Caco-2 (cell line): ENCODE data around the gene RUBCN. TPM values are rescaled to one million over a fixed set of nuclear protein-coding genes. Genes with fewer than 3 reads are reported as not detected.

Source experiments
- BruUV-seq: library from RNA; stranded (reverse); fragments of 400-500 nt; replicated peaks from 2 replicates; lab custom pipeline; 2021; lab: Mats Ljungman, UMichigan
- CTCF ChIA-PET: fragments of 300-600 bp; sonication (Branson Sonifier 250); formaldehyde crosslinking; loops from one replicate; lab custom pipeline; 2022; ENCODE audit warnings: antibody characterized with exemption; lab: Charles Lee
- POLR2A ChIA-PET: fragments of 300-600 bp; sonication (Branson Sonifier 250); formaldehyde crosslinking; loops from one replicate; lab custom pipeline; 2022; ENCODE audit warnings: antibody characterized with exemption; lab: Charles Lee
- DNase-seq, 2 experiments: peaks; one replicate each; pipeline versions ENCODE4 v3.0.0 to v3.0.0-alpha.2; 2020 to 2022
- H3K27me3 ChIP-seq: replicated peaks from 2 replicates; pipeline ENCODE4 v1.6.0; 2011; ENCODE audit warnings: low read length; ENCODE audit not compliant: control insufficient read depth, insufficient read depth
- H3K36me3 ChIP-seq: 2 replicates; pipeline ENCODE4 v1.5.1; 2011; ENCODE audit warnings: low read length; ENCODE audit not compliant: control insufficient read depth, insufficient read depth
- H3K4me1 ChIP-seq: fragments of 250-450 bp; sonication (Bioruptor Pico); 2 replicates; pipeline ENCODE4 v1.5.1; 2020; ENCODE audit warnings: mild to moderate bottlenecking
- H3K4me3 ChIP-seq: 2 replicates; pipeline ENCODE4 v1.5.1; 2011; ENCODE audit warnings: low read depth, mild to moderate bottlenecking, control low read depth, low read length
- H3K9me3 ChIP-seq: fragments of 250-450 bp; sonication (Bioruptor Pico); 2 replicates; pipeline ENCODE4 v1.5.1; 2020; ENCODE audit warnings: mild to moderate bottlenecking, moderate library complexity
- H3K27ac Mint-ChIP-seq: one replicate; pipeline ENCODE4 v1.8.0; 2022; ENCODE audit warnings: mixed read lengths; ENCODE audit not compliant: unreplicated experiment
- H3K27me3 Mint-ChIP-seq: one replicate; pipeline ENCODE4 v1.8.0; 2022; ENCODE audit warnings: mixed read lengths; ENCODE audit not compliant: insufficient read depth, unreplicated experiment
- H3K36me3 Mint-ChIP-seq: one replicate; pipeline ENCODE4 v1.8.0; 2022; ENCODE audit warnings: mild to moderate bottlenecking, mixed read lengths; ENCODE audit not compliant: insufficient read depth, unreplicated experiment
- H3K4me1 Mint-ChIP-seq: one replicate; pipeline ENCODE4 v1.8.0; 2022; ENCODE audit warnings: low read depth, mixed read lengths; ENCODE audit not compliant: unreplicated experiment
- H3K4me3 Mint-ChIP-seq: one replicate; pipeline ENCODE4 v1.8.0; 2022; ENCODE audit warnings: mild to moderate bottlenecking, moderate library complexity, mixed read lengths; ENCODE audit not compliant: unreplicated experiment
- H3K9me3 Mint-ChIP-seq: one replicate; pipeline ENCODE4 v1.8.0; 2022; ENCODE audit warnings: mixed read lengths; ENCODE audit not compliant: unreplicated experiment
- CTCF ChIP-seq, 2 experiments: fragments of 200-600 bp in 1 of 2; IDR thresholded peaks; 1 replicate in 1 of 2; 2 replicates in 1 of 2; pipeline versions ENCODE4 v1.5.1 to v1.8.0; 2011 to 2022; ENCODE audit warnings: antibody characterized with exemption in 1 of 2, control low read depth in 1 of 2, inconsistent platforms in 1 of 2, low read depth in 1 of 2, low read length in 1 of 2, mild to moderate bottlenecking in 1 of 2, moderate library complexity in 1 of 2; ENCODE audit not compliant: insufficient read depth in 1 of 2, severe bottlenecking in 1 of 2, unreplicated experiment in 1 of 2
- intact Hi-C: fragments of 100-400 bp; cut with micrococcal nuclease; formaldehyde crosslinking; loops from one replicate; pipeline ENCODE4 v1.10.0; 2022; ENCODE audit not compliant: unreplicated experiment
- total RNA-seq: library from RNA; stranded (reverse); gene quantifications from 2 replicates; pipeline ENCODE4 v1.2.3, GENCODE V29; 2022

Gene RUBCN
- total RNA-seq, 1 experiment from 2014 or later = 10.6 TPM

GRCh38 chr3:197718891-197719290 is 17.8 kb downstream of the RUBCN start:
- CTCF ChIA-PET = no interaction called here
- H3K36me3 Mint-ChIP-seq = peaks cover 7% of the 10 kb centered on the region
- POLR2A ChIA-PET = no interaction called here
- peak overlapping the region; percentile 79 for H3K27ac Mint-ChIP-seq
- Histone ChIP-seq H3K9me3 (peaks cover 8% of the 10 kb centered on the region), H3K36me3 (no peaks in the 10 kb centered on the region), H3K4me1 (peaks cover 13% of the 10 kb centered on the region; the same call in 1 of the 2 replicates), H3K4me3 (no peak overlapping the region), H3K27me3 (no peaks in the 10 kb centered on the region)
- intact Hi-C loops = no loop called here
- H3K4me3 Mint-ChIP-seq = peak overlapping the region; percentile 22
- TF ChIP-seq CTCF (IDR thresholded peaks at IDR 0.05; ENCODE audit: insufficient read depth in 1 of 2, low read depth in 1 of 2, low read length in 1 of 2, severe bottlenecking in 1 of 2, unreplicated experiment in 1 of 2) = no peak
- peaks cover 6% of the 10 kb centered on the region for H3K4me1 Mint-ChIP-seq
- DNase-seq = peak; percentile 52 to 59
- BruUV-seq = no TSS peak
- H3K27me3 Mint-ChIP-seq = no peaks in the 10 kb centered on the region
- no peaks in the 10 kb centered on the region for H3K9me3 Mint-ChIP-seq

- intact Hi-C loops = no loop called here
- BruUV-seq = no TSS peak
- ChIA-PET POLR2A (no interaction called here), CTCF (no interaction called here)
- H3K4me1 Mint-ChIP-seq = peaks cover 15% of the 10 kb centered on the region
- no peaks in the 10 kb centered on the region for H3K9me3 Mint-ChIP-seq
- DNase-seq = no peak
- no peak overlapping the region for H3K27ac Mint-ChIP-seq
- no peak overlapping the region for H3K4me3 Mint-ChIP-seq
- peaks cover 7% of the 10 kb centered on the region for H3K36me3 Mint-ChIP-seq
- H3K4me3 ChIP-seq = no peak overlapping the region
- no peaks in the 10 kb centered on the region for H3K27me3 Mint-ChIP-seq
- no peak for TF ChIP-seq CTCF (IDR thresholded peaks at IDR 0.05; ENCODE audit: insufficient read depth in 1 of 2, low read depth in 1 of 2, low read length in 1 of 2, severe bottlenecking in 1 of 2, unreplicated experiment in 1 of 2)
- no peaks in the 10 kb centered on the region for H3K27me3 ChIP-seq
- H3K9me3 ChIP-seq = no peaks in the 10 kb centered on the region
- H3K4me1 ChIP-seq = peaks cover 20% of the 10 kb centered on the region; the same call in 1 of the 2 replicates
- H3K36me3 ChIP-seq = no peaks in the 10 kb centered on the region
Observed at GRCh38 chr3:197714251-197714650, 22.5 kb downstream of the RUBCN start.

GRCh38 chr3:197713477-197713822 is 23.3 kb downstream of the RUBCN start:
- intact Hi-C loops = no loop called here
- POLR2A ChIA-PET = no interaction called here
- Mint-ChIP-seq H3K27ac (peak overlapping the region; percentile 85), H3K36me3 (no peaks in the 10 kb centered on the region), H3K27me3 (no peaks in the 10 kb centered on the region), H3K9me3 (no peaks in the 10 kb centered on the region), H3K4me3 (no peak overlapping the region), H3K4me1 (peaks cover 15% of the 10 kb centered on the region)
- CTCF ChIA-PET = no interaction called here
- DNase-seq = no peak
- no peak for TF ChIP-seq CTCF (IDR thresholded peaks at IDR 0.05; ENCODE audit: insufficient read depth in 1 of 2, low read depth in 1 of 2, low read length in 1 of 2, severe bottlenecking in 1 of 2, unreplicated experiment in 1 of 2)
- Histone ChIP-seq H3K4me3 (no peak overlapping the region), H3K4me1 (peaks cover 13% of the 10 kb centered on the region; the same call in 1 of the 2 replicates), H3K9me3 (no peaks in the 10 kb centered on the region), H3K27me3 (no peaks in the 10 kb centered on the region), H3K36me3 (no peaks in the 10 kb centered on the region)
- no TSS peak for BruUV-seq
